ENCODE results near the gene C9orf43. TPM values are rescaled to one million over a fixed set of nuclear protein-coding genes. Genes with fewer than 3 reads are reported as not detected.

C9orf43 gene
- total RNA-seq, result under 0.01 TPM in 1 of 2 replicates, not detected in the other

GRCh38 chr9:113410207-113410864, at the start of gene C9orf43, which contains the start of gene POLE3:
TSS of gene C9orf43 (plus strand) at chr9:113410747. CDS start at chr9:113413494, 2,747 bp downstream.
TSS of gene POLE3 (minus strand) at chr9:113410675. CDS start at chr9:113410293, 382 bp downstream.

GRCh38 chr9:113376634-113377567, 33.6 kb upstream of the C9orf43 start, which contains the start of gene HDHD3:
TSS of gene HDHD3 (minus strand) at chr9:113376986. CDS start at chr9:113374354, 2,632 bp downstream.

GRCh38 chr9:113401027-113401792, 9.3 kb upstream of the C9orf43 start, which contains the start of gene ALAD:
TSS of gene ALAD (minus strand) at chr9:113401284. CDS start at chr9:113393559, 7,725 bp downstream.

GRCh38 chr9:113463418-113464285, 53.1 kb downstream of the C9orf43 start, which contains the start of gene RGS3:
TSS of gene RGS3 (plus strand) at chr9:113463727. CDS start at chr9:113463803, 76 bp downstream.

Other genes starting within 250 kb of the C9orf43 start
- 12.6 and 14.2 TPM in 2 replicates for gene FKBP15, start 189.5 kb upstream of the C9orf43 start, total RNA-seq
- gene SLC31A1, start 189.2 kb upstream of the C9orf43 start, total RNA-seq, result 22.9 and 24.1 TPM in 2 replicates
- gene CDC26, start 135.2 kb upstream of the C9orf43 start, total RNA-seq, result 15.8 and 32.3 TPM in 2 replicates
- 35.9 and 43.3 TPM in 2 replicates for gene PRPF4, start 135.1 kb upstream of the C9orf43 start, total RNA-seq
- under 0.01 and 1.9 TPM in 2 replicates for gene RNF183, start 107.4 kb upstream of the C9orf43 start, total RNA-seq
- 1.2 and 3.8 TPM in 2 replicates for gene WDR31, start 70.5 kb upstream of the C9orf43 start, total RNA-seq
- gene BSPRY, start 61.2 kb upstream of the C9orf43 start, total RNA-seq, result 4.7 and 6.5 TPM in 2 replicates
- 17.1 and 22.4 TPM in 2 replicates for gene HDHD3, start 33.8 kb upstream of the C9orf43 start, total RNA-seq
- 4.5 and 6.0 TPM in 2 replicates for gene ALAD, start 9.5 kb upstream of the C9orf43 start, total RNA-seq
- gene POLE3, start 72 bp upstream of the C9orf43 start, total RNA-seq, result 53.7 and 54.7 TPM in 2 replicates
- gene RGS3, start 53.0 kb downstream of the C9orf43 start, total RNA-seq, result 21.1 and 21.4 TPM in 2 replicates